GM19328 (cell line): ENCODE results near the gene ACAT1.
"Not testable (repeated sequence)": the region's sequence is repeated elsewhere in the genome, so short reads cannot be mapped to it uniquely, and the experiment has no call there.

ENCODE experiments used
- ATAC-seq: cut with Tn5 transposase; IDR thresholded peaks from one replicate; pipeline ENCODE4 v1.9.1; 2021; ENCODE audit warnings: mild to moderate bottlenecking, moderate library complexity; ENCODE audit not compliant: unreplicated experiment

ACAT1 gene

DNA sequence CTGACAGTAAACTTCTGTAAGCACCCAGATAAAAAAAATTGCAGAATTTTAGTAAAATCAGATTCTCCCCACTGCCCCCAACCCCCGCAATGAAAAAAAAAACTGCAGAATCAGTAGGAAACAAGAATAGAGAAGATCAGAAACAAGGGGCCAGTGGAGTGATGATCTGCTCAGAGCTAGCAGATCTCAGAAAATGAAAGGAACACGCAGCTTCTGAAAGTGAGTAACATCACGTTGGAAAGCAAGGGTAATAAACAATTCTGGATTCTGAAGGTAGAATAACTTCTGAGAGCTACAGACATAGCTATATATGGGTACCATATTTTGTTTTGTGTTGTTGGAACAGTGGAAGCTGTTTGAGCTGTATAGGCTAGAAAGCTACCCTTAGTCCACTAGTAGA, 23.2 kb downstream of the ACAT1 start:
- ATAC-seq, result no peak

DNA sequence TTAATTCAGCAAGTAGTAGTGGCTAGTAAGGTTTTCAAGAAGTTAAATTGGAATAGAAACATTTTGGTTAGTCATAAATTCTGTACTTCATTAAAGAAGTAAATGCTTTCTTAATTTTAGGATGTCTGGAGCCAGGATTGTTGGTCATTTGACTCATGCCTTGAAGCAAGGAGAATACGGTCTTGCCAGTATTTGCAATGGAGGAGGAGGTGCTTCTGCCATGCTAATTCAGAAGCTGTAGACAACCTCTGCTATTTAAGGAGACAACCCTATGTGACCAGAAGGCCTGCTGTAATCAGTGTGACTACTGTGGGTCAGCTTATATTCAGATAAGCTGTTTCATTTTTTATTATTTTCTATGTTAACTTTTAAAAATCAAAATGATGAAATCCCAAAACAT, 25.8 kb downstream of the ACAT1 start:
- no peak for ATAC-seq

DNA sequence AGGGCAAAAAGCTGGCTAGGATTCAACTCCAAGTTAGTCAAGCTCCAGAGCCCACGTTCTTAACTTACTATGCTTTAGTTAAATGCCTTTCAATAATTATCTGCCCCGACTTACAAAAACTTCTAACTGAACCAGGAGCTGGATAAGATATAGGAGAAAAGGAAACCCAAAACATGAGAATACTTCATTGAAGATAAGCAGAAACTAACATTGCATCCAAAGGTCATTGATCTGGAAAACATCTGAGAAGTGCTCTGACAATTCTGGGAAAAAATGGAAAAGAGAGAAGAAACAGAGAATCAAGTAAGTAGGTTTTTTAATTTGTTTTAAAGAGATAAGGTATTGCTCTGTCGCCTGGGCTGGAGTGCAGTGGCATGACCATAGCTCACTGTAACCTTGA, 27.2 kb downstream of the ACAT1 start:
- ATAC-seq, result no peak

DNA sequence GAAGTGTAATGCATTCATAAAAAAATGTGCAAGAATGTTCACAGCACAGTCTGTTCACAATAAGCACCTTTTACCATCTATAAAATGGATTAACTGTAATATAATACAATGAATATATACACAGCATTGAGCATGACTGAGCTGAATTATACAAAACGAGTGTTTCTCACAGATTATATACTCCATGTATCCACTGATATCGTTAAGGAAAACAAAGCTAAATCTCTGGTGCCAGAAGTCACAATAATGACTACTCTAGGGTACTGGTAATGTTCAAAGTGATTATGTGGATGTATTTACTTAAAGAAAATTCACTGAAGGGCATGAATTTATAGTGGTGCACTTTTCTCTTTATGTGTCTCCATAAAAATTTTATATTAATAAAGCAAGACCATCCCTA, 33.2 kb downstream of the ACAT1 start:
- ATAC-seq, result no peak

DNA sequence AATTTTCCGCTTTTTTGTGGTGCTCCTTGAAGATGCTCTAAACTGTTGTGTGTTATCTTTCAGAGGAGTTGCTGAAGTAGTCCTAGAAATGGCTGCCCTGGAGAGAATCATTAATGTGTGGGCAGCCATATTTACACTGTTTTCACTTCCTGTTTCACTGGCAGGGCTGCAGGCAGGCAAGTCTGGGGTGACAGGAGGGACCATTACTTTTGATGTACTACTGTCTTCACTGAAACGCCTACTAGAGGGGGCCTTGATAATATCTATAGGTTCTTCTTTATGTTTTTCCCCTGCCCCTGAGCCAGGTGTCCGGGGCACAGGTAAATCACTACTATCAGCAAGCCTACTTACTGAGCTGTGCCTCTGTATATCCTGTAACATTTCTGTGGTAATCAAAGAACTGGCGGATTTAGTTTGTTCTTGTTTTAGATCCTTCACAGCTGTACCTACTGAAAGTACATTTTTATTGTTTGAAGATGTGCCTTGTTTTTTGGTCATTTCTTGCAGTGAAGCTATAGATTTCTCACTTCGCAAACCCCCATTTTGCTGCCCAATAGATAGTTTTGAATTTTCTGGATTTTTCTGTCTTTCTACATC, 39.7 kb downstream of the ACAT1 start:
- ATAC-seq, result peak; percentile 87

DNA sequence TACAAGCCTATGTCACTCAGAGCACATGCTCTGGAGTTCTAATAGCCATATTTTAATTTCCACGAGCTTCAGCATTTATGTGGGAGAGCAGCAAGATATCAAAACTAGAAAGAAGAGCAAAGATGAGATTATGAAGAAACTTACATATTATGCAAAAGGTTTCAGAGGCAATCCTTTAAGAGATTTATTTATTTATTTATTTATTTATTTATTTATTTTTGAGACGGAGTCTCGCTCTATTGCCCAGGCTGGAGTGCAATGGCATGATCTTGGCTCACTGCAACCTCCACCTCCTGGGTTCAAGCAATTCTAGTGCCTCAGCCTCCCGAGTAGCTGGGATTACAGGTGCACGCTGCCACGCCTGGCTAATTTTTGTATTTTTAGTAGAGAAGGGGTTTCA, 41.5 kb downstream of the ACAT1 start:
- not testable (repeated sequence) for ATAC-seq

DNA sequence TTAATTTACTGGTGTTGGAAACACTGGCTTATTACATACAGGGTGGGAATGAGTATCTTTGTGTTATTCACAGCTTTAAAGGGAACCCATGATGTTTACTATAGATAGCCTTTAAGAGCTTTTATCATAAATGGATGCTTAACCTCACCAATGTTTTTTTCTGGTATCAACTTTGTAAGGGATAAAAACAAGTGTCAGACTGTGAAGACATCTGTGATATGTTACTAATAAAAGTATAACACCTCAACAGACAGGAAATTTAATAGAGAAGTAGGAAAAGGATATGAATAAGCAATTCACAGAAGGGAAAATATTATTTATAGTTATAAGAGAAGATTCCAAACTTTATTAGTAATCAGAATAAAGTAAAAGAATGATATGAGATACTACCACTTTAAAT, 46.3 kb downstream of the ACAT1 start:
- no peak for ATAC-seq

DNA sequence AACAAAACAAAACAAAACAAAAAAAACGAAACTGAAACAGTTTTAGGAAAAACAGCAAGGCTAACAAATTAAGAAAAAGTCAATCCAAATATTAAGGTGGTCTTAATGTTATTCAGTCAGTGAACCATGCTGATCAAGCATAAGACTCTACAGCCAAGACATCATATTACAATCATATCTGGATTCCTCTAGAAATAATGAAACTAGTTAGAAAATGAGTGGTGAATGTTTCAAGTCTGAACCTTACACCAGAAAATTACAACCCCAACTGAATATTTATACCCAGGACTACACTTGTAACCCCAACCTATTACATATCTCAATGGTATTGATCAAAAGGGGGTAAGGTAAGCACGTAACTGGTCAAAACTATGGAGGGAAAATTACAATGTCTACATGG, 48.8 kb downstream of the ACAT1 start:
- ATAC-seq, result no peak

DNA sequence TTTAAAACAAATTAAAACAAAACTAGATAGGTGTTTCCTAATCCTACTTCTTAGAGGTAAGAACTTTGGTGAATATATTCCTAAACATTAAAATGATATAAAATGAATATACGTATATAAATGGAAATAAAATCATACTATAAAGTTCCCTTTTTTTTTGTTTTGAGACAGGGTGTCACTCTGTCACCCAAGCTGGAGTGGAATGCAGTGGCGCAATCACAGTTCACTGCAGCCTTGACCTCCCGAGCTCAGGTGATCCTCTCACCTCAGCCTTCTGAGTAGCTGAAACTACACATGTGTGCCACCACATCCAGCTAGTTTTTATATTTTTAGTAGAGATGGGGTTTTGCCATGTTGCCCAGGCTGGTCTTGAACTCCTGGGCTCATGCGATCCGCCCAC, 56.2 kb downstream of the ACAT1 start:
- ATAC-seq, result no peak

DNA sequence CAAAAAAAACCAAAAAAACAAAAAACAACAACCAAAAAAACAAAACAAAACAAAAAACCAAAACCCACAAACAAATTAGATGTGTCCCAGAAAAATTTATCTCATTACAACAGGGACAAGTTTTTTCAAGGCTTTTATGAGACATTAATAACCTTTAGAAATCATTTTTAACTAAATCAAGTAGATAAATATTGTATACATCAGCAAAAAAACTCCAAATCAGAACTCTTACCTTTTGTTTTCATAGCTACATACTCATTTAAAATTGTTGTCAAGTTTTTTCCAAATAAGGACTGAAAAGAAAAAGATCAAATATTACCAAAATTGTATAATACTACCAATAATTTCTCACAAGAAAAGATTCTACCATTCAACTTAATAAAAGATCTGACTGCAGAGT, 72.4 kb downstream of the ACAT1 start:
- ATAC-seq, result no peak

DNA sequence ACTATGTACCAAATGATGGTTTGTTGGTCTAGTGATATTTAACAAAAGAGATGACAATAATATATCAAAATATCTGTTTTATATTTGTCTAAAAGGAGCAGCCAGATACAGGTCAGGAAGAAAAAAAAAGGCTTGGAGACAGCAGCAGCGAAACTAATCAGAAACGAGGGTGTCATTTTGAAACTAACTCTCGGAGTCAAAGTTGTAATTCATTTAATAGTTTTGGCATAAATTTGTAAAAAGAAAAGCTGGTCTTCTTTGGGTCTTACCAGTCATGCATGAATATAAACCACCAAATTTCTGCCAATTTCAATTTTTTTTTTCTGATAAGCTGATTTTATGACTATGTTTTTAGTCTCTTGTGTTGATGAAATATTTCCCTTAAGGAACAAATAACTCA, 75.5 kb downstream of the ACAT1 start:
- no peak for ATAC-seq
